Retinal pigment epithelial cell (primary cell): ENCODE results near the gene ZNF614.

Experiments used
- DNase-seq: peaks from one replicate; pipeline ENCODE4 v3.0.0-alpha.2; 2010; ENCODE audit warnings: low read depth
- H3K4me3 ChIP-seq: 2 replicates; pipeline ENCODE4 v1.5.1; 2011; ENCODE audit warnings: mild to moderate bottlenecking, low read length, control low read depth, moderate library complexity
- TF ChIP-seq, protein P1 (sequence below): conservative IDR thresholded peaks from 2 replicates; pipeline ENCODE4 v1.5.1; 2011; ENCODE audit warnings: low read depth, low read length, control low read depth, inconsistent platforms

ZNF614 gene

DNA sequence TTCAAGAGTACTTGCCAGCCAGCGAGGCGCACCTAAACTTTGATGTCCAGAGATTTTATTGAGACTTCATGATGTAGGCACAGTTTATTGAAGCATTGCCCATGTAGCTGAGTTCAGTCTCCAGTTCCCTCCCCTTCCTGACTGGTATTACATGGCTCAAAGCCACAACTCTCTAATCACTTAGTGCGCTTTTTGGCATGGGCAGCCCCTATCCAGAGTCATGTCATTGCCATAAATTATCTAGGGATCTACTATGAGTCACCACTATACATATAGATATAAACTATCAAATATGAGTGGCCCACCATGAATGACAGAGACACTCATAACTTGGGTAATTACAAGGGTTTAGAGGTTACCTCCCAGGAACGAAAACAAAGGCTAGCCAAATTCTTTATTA, 7.7 kb downstream of the ZNF614 start:
- TF ChIP-seq, protein P1, sequence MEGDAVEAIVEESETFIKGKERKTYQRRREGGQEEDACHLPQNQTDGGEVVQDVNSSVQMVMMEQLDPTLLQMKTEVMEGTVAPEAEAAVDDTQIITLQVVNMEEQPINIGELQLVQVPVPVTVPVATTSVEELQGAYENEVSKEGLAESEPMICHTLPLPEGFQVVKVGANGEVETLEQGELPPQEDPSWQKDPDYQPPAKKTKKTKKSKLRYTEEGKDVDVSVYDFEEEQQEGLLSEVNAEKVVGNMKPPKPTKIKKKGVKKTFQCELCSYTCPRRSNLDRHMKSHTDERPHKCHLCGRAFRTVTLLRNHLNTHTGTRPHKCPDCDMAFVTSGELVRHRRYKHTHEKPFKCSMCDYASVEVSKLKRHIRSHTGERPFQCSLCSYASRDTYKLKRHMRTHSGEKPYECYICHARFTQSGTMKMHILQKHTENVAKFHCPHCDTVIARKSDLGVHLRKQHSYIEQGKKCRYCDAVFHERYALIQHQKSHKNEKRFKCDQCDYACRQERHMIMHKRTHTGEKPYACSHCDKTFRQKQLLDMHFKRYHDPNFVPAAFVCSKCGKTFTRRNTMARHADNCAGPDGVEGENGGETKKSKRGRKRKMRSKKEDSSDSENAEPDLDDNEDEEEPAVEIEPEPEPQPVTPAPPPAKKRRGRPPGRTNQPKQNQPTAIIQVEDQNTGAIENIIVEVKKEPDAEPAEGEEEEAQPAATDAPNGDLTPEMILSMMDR, result no peak
- DNase-seq, result no peak
- no peak overlapping the region for H3K4me3 ChIP-seq

DNA sequence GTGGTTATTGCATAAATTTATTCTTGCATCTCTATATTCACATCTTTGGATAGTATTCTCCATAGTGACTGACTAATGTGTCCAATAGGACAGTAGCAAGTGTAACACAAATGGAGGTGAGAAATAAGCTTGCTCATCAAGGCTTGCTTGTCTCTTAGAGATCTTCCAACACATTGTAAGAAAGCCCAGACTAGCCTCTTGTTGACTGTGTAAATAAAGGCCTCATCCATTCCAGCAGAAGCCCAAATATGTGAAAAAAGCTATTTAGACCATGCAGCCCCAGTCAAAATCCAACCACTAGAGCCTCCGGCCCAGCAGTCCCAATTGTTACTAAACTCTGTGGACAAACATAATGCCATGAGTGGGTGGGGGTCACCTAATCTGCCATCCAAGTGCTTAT, 17.5 kb downstream of the ZNF614 start:
- TF ChIP-seq, protein P1, result no peak
- no peak for DNase-seq
- no peak overlapping the region for H3K4me3 ChIP-seq

DNA sequence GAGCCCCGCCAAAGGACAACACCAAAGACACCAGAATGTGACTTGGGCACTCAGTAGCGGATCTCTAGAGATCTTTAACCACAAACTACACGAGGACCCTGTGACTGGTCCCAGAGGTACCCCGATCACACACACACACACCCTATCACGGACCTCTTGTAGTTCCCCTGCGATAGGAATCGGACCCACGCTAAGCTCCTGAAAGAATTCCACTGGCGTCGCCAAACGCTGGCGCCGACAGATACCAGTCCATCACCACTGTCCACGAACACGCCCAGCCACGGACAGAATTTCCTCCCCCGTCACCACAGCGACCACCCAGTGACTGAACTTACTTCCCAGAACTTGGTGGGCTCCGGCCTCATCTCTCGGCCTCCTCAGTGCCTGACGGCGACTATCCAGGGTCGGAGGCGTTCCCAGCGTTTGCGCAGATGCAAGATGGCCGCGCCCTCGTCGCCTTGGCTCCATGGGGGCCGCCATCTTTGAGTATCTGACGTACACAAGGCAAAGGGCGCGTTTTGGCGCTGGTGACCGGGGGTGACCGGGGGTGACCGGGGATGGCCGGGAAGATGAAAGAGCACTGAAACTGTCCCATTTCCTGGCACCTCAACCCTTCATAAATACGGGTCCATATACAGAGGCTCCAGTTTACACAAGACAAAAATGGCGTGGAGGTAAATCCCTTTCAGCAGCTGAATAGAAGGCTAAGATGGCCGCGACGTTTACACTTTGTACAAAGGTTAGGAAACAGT, 20.2 kb downstream of the ZNF614 start, which contains the start of gene ZNF615:
Gene ZNF615, minus strand, starts transcription at position 406 of the 752 bp plus-strand sequence. CDS start 4,500 bp downstream, outside the sequence.
- H3K4me3 ChIP-seq, result peak within 1 kb of the TSS; percentile 97
- TF ChIP-seq, protein P1, result no peak
- DNase-seq, result peak; percentile 41

DNA sequence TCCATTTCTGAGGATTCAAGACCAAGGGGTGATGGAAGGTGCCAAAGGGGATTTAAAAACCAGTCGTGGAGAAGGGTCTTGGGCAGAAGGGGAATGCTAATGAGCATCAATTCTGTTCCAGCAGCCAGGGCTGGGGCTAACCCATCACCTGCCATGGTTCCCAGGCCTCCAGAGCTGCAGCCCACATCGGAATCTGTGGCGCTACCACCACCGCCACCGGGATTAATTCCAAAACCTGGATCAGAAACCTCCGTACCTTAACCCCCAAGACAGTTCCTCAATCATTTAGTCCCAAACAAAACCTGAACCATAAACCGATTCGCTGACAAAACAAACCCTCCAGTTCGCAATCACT, 20.8 kb downstream of the ZNF614 start:
- peak overlapping the region; percentile 97 for H3K4me3 ChIP-seq
- no peak for DNase-seq
- TF ChIP-seq, protein P1, result no peak

DNA sequence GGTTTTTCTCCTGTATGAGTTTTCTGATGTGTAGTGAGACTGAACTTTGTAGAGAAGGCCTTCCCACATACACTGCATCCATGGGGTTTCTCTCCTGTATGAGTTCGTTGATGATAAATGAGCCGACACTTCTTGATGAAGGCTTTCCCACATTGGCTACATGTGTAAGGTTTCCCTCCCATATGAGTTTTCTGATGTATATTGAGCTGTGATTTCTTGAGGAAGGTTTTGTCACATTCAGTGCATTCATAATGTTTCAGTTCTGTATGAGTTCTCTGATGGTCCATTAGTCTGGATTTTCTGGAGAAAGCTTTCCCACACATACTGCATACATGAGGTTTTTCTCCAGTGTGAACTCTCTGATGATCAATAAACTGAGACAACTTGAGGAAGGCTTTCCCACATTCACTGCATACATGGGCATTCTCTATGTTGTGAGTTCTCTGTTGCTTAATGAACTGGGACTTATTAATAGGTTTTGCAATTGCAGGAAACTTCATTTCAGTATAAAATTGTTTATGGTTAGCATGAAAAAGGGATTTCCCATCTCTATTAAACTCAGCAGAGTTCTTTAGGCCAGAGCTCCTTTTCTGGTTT, 34.0 kb downstream of the ZNF614 start:
- no peak overlapping the region for H3K4me3 ChIP-seq
- DNase-seq, result no peak
- TF ChIP-seq, protein P1, result no peak

DNA sequence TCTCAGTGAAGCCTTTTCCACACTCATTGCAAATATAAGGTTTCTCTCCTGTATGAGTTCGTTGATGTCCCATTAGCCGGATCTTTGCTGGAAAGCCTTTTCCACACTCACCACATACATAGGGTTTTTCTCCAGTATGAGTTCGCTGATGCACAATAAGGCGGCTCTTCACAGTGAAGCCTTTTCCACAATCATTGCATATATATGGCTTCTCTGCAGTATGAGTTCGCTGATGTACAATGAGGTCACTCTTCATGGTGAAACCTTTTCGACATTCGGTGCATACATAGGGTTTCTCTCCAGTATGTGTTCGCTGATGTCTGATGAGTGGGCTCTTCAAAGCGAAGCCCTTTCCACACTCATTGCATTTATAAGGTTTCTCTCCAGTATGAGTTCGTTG, 34.8 kb downstream of the ZNF614 start:
- H3K4me3 ChIP-seq, result no peak overlapping the region
- TF ChIP-seq, protein P1, result no peak
- DNase-seq, result no peak
